ENCODE data around the gene ADARB2. TPM values are rescaled to one million over a fixed set of nuclear protein-coding genes. Genes with fewer than 3 reads are reported as not detected.

ADARB2 gene
- total RNA-seq, 6 donors from 2014 or later: 0.69 to 5.2 (median 1.8) TPM

DNA sequence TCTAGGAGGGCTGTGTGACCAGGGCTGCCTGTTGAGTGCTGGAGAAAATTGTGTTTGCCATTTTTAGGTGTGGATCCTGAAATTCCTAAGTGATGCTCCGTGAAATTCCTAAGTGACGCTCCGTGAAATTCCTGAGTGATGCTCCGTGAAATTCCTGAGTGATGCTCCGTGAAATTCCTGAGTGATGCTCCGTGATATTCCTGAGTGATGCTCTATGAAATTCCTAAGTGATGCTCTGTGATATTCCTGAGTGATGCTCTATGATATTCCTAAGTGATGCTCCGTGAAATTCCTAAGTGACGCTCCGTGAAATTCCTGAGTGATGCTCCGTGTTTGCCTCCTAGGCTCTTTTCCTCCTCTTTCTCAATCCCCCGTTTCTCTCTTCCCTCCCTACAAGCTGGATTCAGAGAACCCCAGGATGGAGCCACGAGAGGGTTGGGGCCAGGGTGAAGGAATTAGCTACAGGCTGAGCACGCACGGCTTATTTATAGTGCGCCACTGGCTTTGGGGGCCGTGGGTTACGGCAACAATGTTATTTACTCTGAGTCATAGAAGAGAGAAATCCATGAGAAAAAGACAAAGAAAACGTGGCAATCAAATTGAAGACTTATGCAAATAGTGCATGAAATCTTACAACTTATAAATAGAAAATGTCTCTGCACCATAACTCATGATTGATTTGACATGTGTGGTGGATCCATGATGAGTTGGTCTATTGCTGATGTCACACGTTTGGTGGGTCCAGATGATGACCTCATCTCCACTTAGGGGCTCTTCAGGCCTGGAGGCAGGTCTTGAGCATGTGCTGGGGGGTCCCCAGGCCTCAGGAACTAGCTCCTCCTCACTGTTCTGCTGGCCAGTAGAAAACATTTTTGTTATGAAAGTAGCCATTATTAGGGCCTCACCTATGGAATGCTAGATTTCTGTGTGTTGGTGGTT, 456.6 kb downstream of the ADARB2 start:
- DNase-seq (no peak), ATAC-seq (ENCODE audit: low FRiP score in 2 of 2) (no peak)
- 71 to 77% methylated on average over 19 of the region's 19 CpGs for WGBS, 2 donors
- no peak overlapping the region for H3K27ac ChIP-seq
- no peaks in the 10 kb centered on the region for H3K36me3 ChIP-seq
- no peak overlapping the region for H3K4me3 ChIP-seq
- H3K4me1 ChIP-seq: no peaks in the 10 kb centered on the region
- no peaks in the 10 kb centered on the region for H3K27me3 ChIP-seq
- TF ChIP-seq POLR2AphosphoS5 (IDR thresholded peaks at IDR 0.05): no peak
- no peaks in the 10 kb centered on the region for H3K9me3 ChIP-seq

DNA sequence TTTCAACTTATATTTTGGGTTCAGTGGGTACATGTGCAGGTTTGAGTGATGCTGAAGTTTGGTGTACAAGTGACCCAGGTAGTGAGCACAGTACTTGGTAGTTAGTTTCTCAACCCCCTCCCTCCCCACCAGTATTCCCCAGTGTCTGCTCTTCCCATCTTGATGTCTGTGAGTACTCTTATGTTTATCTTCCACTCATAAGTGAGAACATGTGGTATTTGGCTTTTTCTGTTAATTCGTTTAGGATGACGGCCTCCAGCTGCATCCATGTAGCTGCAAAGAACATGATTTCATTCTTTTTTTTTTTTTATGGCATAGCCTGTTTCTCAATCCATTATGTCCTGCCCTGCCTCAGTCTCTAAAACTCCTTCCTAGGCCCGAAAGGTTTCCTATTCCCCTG, 459.0 kb downstream of the ADARB2 start:
- Histone ChIP-seq H3K4me3 (no peak overlapping the region), H3K36me3 (no peaks in the 10 kb centered on the region), H3K27ac (no peak overlapping the region), H3K9me3 (no peaks in the 10 kb centered on the region), H3K27me3 (no peaks in the 10 kb centered on the region), H3K4me1 (no peaks in the 10 kb centered on the region)
- TF ChIP-seq POLR2AphosphoS5 (IDR thresholded peaks at IDR 0.05) (no peak), POLR2A (IDR thresholded peaks at IDR 0.05) (no peak), CTCF (IDR thresholded peaks at IDR 0.05) (no peak)
- WGBS, 2 donors: 59 to 67% methylated on average over 3 of the region's 3 CpGs
- ATAC-seq (ENCODE audit: low FRiP score in 2 of 2) (no peak), DNase-seq (no peak)

- Histone ChIP-seq H3K9me3 (no peaks in the 10 kb centered on the region), H3K27me3 (no peaks in the 10 kb centered on the region), H3K4me3 (no peak overlapping the region), H3K27ac (no peak overlapping the region), H3K36me3 (no peaks in the 10 kb centered on the region), H3K4me1 (no peaks in the 10 kb centered on the region)
- TF ChIP-seq CTCF (IDR thresholded peaks at IDR 0.05) (no peak), EP300 (IDR thresholded peaks at IDR 0.05) (no peak), POLR2A (IDR thresholded peaks at IDR 0.05) (no peak), POLR2AphosphoS5 (IDR thresholded peaks at IDR 0.05) (no peak)
- DNase-seq (no peak), ATAC-seq (ENCODE audit: low FRiP score in 2 of 2) (no peak)
- WGBS, 2 donors: 90 to 96% methylated on average over 6 to 17 of the region's 17 CpGs
These were observed 462.4 kb downstream of the ADARB2 start for GRCh38 chr10:1274701-1275544.

GRCh38 chr10:1274111-1274661, 463.1 kb downstream of the ADARB2 start:
- no peak overlapping the region for H3K4me3 ChIP-seq
- TF ChIP-seq POLR2AphosphoS5 (IDR thresholded peaks at IDR 0.05) (no peak), POLR2A (IDR thresholded peaks at IDR 0.05) (no peak), CTCF (IDR thresholded peaks at IDR 0.05) (no peak), EP300 (IDR thresholded peaks at IDR 0.05) (no peak)
- WGBS, 2 donors: 87 to 88% methylated on average over 10 to 13 of the region's 13 CpGs
- H3K27me3 ChIP-seq: no peaks in the 10 kb centered on the region
- ATAC-seq (ENCODE audit: low FRiP score in 2 of 2): peak in 1 of 2 donors; percentile 34
- H3K9me3 ChIP-seq: no peaks in the 10 kb centered on the region
- no peak overlapping the region for H3K27ac ChIP-seq
- H3K4me1 ChIP-seq: no peaks in the 10 kb centered on the region
- no peaks in the 10 kb centered on the region for H3K36me3 ChIP-seq
- no peak for DNase-seq
